Panc1 (cell line): ENCODE data around the gene ARGLU1. TPM values are rescaled to one million over a fixed set of nuclear protein-coding genes. Genes with fewer than 3 reads are reported as not detected.

Experiments used
- ATAC-seq: fragments of 200-7000 bp; cut with Tn5 transposase; 2 replicates; pipeline ENCODE4 v1.9.1; 2020; ENCODE audit warnings: mild to moderate bottlenecking, moderate library complexity
- BruUV-seq: library from RNA; stranded (reverse); fragments of 400-500 nt; replicated peaks from 2 replicates; lab custom pipeline; 2021; lab: Mats Ljungman, UMichigan
- CTCF ChIA-PET: fragments of 300-600 bp; sonication (Branson Sonifier 250); formaldehyde crosslinking; loops from one replicate; lab custom pipeline; 2022; ENCODE audit warnings: antibody characterized with exemption; lab: Charles Lee
- POLR2A ChIA-PET: fragments of 300-600 bp; sonication (Branson Sonifier 250); formaldehyde crosslinking; loops from one replicate; lab custom pipeline; 2022; ENCODE audit warnings: antibody characterized with exemption; lab: Charles Lee
- DNase-seq: peaks from one replicate; pipeline ENCODE4 v3.0.0-alpha.2; 2010; ENCODE audit warnings: low read depth, low spot score
- H3K27ac ChIP-seq: 2 replicates; pipeline ENCODE4 v1.5.1; 2011; ENCODE audit warnings: mild to moderate bottlenecking, low read length, inconsistent platforms
- H3K27me3 ChIP-seq: fragments of 200-500 bp; sonication (Bioruptor generic); 2 replicates; pipeline ENCODE4 v1.6.0; 2014; ENCODE audit warnings: low read length, inconsistent platforms; ENCODE audit not compliant: control insufficient read depth, insufficient read depth
- H3K36me3 ChIP-seq: fragments of 200-500 bp; sonication (Bioruptor generic); 2 replicates; pipeline ENCODE4 v1.5.1; 2014; ENCODE audit warnings: inconsistent platforms, mild to moderate bottlenecking, low read length, moderate library complexity; ENCODE audit not compliant: control insufficient read depth, insufficient read depth
- H3K4me1 ChIP-seq: 2 replicates; pipeline ENCODE4 v1.5.1; 2011; ENCODE audit warnings: inconsistent platforms, mild to moderate bottlenecking, low read length, moderate library complexity; ENCODE audit not compliant: control insufficient read depth, insufficient read depth
- H3K4me3 ChIP-seq, 2 experiments: 2 replicates each; pipeline ENCODE4 v1.5.1; 2011 to 2012; ENCODE audit warnings: low read depth in 2 of 2, low read length in 2 of 2, mild to moderate bottlenecking in 2 of 2, inconsistent platforms in 1 of 2, moderate library complexity in 1 of 2
- H3K9me3 ChIP-seq: fragments of 200-500 bp; sonication (Bioruptor generic); 2 replicates; pipeline ENCODE4 v1.5.1; 2014; ENCODE audit warnings: low read depth, mild to moderate bottlenecking, inconsistent platforms, low read length, moderate library complexity; ENCODE audit not compliant: control insufficient read depth, insufficient read depth
- CTCF ChIP-seq: fragments of 450-650 bp; IDR thresholded peaks from 2 replicates; pipeline ENCODE4 v1.5.1; 2017; ENCODE audit warnings: mild to moderate bottlenecking
- POLR2AphosphoS5 ChIP-seq: IDR thresholded peaks from 2 replicates; pipeline ENCODE4 v1.6.1; 2012; ENCODE audit warnings: mild to moderate bottlenecking, low read depth, low read length, moderate library complexity
- REST ChIP-seq, 2 experiments: IDR thresholded peaks; 2 replicates each; pipeline ENCODE4 v1.6.1; 2011 to 2012; ENCODE audit warnings: low read depth in 2 of 2, control low read depth in 1 of 2, low read length in 1 of 2, mild to moderate bottlenecking in 1 of 2, moderate library complexity in 1 of 2; ENCODE audit not compliant: insufficient read depth in 1 of 2
- SIN3A ChIP-seq: IDR thresholded peaks from 2 replicates; pipeline ENCODE4 v1.6.1; 2012; ENCODE audit warnings: low read depth, mild to moderate bottlenecking, low read length, moderate library complexity, borderline replicate concordance; ENCODE audit not compliant: insufficient read depth
- TCF7L2 ChIP-seq: IDR thresholded peaks from 2 replicates; pipeline ENCODE4 v1.6.1; 2011; ENCODE audit warnings: mild to moderate bottlenecking, low read depth, low read length, inconsistent platforms
- in situ Hi-C: cut with HindIII; loops from 2 replicates; pipeline ENCODE4 v1.10.0; 2016; ENCODE audit warnings: low sequenced_read_pairs, low pct_unique_long_range_greater_than_20kb
- intact Hi-C: fragments of 100-400 bp; cut with micrococcal nuclease; formaldehyde crosslinking; loops from one replicate; pipeline ENCODE4 v1.10.0; 2022; ENCODE audit not compliant: unreplicated experiment
- total RNA-seq: library from RNA; stranded (reverse); gene quantifications from one replicate; pipeline ENCODE4 v1.2.1, GENCODE V29; 2021; ENCODE audit not compliant: unreplicated experiment

Gene ARGLU1
- total RNA-seq, 1 experiment from 2014 or later, result 38.5 TPM

- ATAC-seq (no peak), DNase-seq (no peak)
- H3K27ac ChIP-seq, result no peak overlapping the region
- ChIA-PET POLR2A (no interaction called here), CTCF (no interaction called here)
- H3K9me3 ChIP-seq, result no peaks in the 10 kb centered on the region
- no peak overlapping the region for H3K4me3 ChIP-seq
- TF ChIP-seq SIN3A (no peak), TCF7L2 (no peak), CTCF (no peak), REST (IDR thresholded peaks at IDR 0.05; ENCODE audit: insufficient read depth in 1 of 2, low read depth in 2 of 2, low read length in 1 of 2) (no peak), POLR2AphosphoS5 (no peak)
- H3K4me1 ChIP-seq, result no peaks in the 10 kb centered on the region
- no peaks in the 10 kb centered on the region for H3K27me3 ChIP-seq
- H3K36me3 ChIP-seq, result no peaks in the 10 kb centered on the region
- in situ Hi-C loops (no loop called here), intact Hi-C loops (no loop called here)
- BruUV-seq, result no TSS peak
These were observed 21.8 kb upstream of the ARGLU1 start for GRCh38 chr13:106589716-106590115.

- ATAC-seq (no peak), DNase-seq (no peak)
- ChIA-PET CTCF (no interaction called here), POLR2A (no interaction called here)
- BruUV-seq, result no TSS peak
- in situ Hi-C loops (no loop called here), intact Hi-C loops (no loop called here)
- no peak overlapping the region for H3K27ac ChIP-seq
- no peak overlapping the region for H3K4me3 ChIP-seq
- no peaks in the 10 kb centered on the region for H3K4me1 ChIP-seq
- no peaks in the 10 kb centered on the region for H3K9me3 ChIP-seq
- H3K36me3 ChIP-seq, result no peaks in the 10 kb centered on the region
- TF ChIP-seq REST (IDR thresholded peaks at IDR 0.05; ENCODE audit: insufficient read depth in 1 of 2, low read depth in 2 of 2, low read length in 1 of 2), result no peak
- no peak for TF ChIP-seq SIN3A
- no peak for TF ChIP-seq POLR2AphosphoS5
- no peak for TF ChIP-seq CTCF
- TF ChIP-seq TCF7L2, result no peak
- no peaks in the 10 kb centered on the region for H3K27me3 ChIP-seq
These were observed 20.4 kb upstream of the ARGLU1 start for GRCh38 chr13:106588367-106588766.
